Measurements from ENCODE around the gene DNAJC3. TPM values are rescaled to one million over a fixed set of nuclear protein-coding genes. Genes with fewer than 3 reads are reported as not detected.
A peak's percentile ranks its signal among the peaks of the same experiment; 100 is the strongest.
"Not testable (repeated sequence)": the region's sequence is repeated elsewhere in the genome, so short reads cannot be mapped to it uniquely, and the experiment has no call there.

DNAJC3 gene
- total RNA-seq, 1 donor from 2014 or later: 18.3 TPM

DNA sequence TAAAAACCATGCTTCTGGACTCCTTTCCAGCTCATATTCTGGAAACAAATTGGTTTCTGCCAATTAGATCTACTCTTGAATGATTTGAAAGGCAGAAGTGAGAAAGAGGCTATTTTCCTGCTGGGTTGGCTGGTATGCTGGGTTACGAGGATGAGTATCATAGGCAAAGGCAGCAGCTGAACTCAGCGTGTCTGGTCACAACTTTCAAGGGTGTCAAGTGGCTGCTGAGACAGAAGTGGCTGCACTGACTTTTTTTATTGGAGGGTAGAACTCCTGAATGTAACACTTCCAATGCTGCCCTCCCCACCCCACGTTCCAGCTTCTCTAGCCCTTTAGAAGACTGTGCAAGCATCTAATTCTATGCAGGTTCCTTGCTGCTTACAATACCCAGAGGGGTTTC lies 24.1 kb upstream of the DNAJC3 start:
- Mint-ChIP-seq H3K9me3 (no peaks in the 10 kb centered on the region), H3K27me3 (ENCODE audit: low read depth) (peaks cover 3% of the 10 kb centered on the region), H3K4me3 (no peak overlapping the region), H3K27ac (ENCODE audit: unreplicated experiment) (no peak overlapping the region), H3K36me3 (ENCODE audit: low read depth) (no peaks in the 10 kb centered on the region), H3K4me1 (no peaks in the 10 kb centered on the region)
- no peak for DNase-seq (ENCODE audit: low read depth, low spot score)
- TF ChIP-seq, protein P1, sequence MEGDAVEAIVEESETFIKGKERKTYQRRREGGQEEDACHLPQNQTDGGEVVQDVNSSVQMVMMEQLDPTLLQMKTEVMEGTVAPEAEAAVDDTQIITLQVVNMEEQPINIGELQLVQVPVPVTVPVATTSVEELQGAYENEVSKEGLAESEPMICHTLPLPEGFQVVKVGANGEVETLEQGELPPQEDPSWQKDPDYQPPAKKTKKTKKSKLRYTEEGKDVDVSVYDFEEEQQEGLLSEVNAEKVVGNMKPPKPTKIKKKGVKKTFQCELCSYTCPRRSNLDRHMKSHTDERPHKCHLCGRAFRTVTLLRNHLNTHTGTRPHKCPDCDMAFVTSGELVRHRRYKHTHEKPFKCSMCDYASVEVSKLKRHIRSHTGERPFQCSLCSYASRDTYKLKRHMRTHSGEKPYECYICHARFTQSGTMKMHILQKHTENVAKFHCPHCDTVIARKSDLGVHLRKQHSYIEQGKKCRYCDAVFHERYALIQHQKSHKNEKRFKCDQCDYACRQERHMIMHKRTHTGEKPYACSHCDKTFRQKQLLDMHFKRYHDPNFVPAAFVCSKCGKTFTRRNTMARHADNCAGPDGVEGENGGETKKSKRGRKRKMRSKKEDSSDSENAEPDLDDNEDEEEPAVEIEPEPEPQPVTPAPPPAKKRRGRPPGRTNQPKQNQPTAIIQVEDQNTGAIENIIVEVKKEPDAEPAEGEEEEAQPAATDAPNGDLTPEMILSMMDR (conservative IDR thresholded peaks at IDR 0.05): no peak

DNA sequence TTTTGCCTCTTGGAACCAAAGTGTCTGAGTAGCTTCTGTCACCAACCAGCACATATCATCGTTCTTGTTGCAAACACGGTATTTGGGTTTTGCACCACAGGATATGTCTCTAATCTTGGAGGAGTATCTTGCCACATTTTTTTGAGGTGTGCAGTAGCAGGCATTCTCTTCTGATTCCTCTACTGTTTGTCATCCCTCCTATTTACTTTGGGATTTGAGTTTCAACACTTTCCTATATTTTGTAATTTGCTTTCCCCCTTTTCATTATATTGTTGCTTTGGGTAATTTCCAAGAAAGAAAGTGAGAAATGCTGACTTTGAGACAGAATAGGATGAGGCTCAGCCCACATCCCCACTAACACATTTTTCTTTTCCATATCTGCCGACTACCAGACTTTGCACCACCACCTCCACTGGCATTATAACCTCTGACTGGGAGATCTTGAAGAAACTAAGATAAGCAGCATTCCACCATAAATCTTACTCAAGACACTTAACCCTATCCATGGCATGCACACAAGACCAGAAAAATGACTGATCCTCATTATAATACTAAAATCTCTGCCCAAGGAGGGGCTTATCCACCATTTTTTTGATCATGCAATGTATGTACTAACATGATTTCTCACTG lies 20.4 kb upstream of the DNAJC3 start:
- Mint-ChIP-seq H3K4me3 (no peak overlapping the region), H3K4me1 (no peaks in the 10 kb centered on the region), H3K27me3 (ENCODE audit: low read depth) (peaks cover 3% of the 10 kb centered on the region), H3K27ac (ENCODE audit: unreplicated experiment) (no peak overlapping the region), H3K9me3 (no peaks in the 10 kb centered on the region), H3K36me3 (ENCODE audit: low read depth) (peaks cover 2% of the 10 kb centered on the region)
- TF ChIP-seq, protein P1 (conservative IDR thresholded peaks at IDR 0.05): no peak
- DNase-seq (ENCODE audit: low read depth, low spot score): no peak

DNA sequence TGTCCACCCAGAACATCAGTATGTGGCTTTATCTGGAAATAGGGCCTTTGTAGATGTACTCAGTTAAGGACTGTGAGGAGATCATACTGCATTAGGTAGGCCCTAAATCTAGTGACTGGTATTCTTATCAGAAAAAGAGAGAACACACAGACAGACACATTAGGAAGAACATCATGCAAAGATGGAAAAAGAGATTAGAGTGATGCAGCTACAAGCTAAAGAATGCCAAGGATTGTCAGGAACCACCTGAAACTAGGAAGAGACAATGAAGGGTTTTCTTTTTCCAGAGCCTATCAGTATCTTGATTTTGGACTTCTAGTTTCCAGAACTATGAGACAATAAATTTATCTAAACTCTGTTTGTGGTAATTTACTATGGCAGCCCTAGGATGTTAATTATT lies 17.4 kb upstream of the DNAJC3 start:
- Mint-ChIP-seq H3K4me1 (no peaks in the 10 kb centered on the region), H3K27ac (ENCODE audit: unreplicated experiment) (no peak overlapping the region), H3K4me3 (no peak overlapping the region), H3K27me3 (ENCODE audit: low read depth) (no peaks in the 10 kb centered on the region), H3K36me3 (ENCODE audit: low read depth) (peaks cover 5% of the 10 kb centered on the region), H3K9me3 (peaks cover 10% of the 10 kb centered on the region)
- no peak for DNase-seq (ENCODE audit: low read depth, low spot score)
- TF ChIP-seq, protein P1 (conservative IDR thresholded peaks at IDR 0.05): no peak

DNA sequence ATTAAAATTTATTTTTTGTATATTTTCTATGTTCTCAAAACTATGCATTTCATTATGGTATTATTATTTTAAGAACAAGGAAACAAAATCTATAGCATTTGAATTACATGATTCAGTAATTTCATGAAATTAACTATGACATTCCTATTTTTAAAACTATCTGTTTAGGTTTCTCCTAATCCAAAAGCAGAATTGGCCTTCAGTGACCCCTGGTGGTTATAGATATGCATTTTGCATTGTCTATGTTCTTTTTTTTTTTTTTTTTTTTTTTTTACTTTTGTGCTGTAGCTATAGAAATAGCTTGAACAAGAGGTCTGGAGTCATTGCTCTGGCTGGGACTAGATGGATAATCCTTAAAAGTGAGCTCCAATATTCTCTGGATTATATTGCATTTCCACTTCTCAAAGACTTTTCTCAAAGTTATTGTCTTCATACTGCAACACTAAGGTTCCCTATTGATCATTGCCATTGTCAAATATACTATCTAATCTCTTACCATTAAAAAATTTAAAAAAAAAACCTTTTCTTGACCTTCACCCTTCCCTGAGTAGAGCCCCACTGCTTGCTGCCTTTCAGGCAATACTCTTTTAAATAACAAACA lies 15.9 kb upstream of the DNAJC3 start:
- no peak overlapping the region for H3K27ac Mint-ChIP-seq (ENCODE audit: unreplicated experiment)
- no peaks in the 10 kb centered on the region for H3K4me1 Mint-ChIP-seq
- no peak for DNase-seq (ENCODE audit: low read depth, low spot score)
- TF ChIP-seq, protein P1 (conservative IDR thresholded peaks at IDR 0.05): peak; percentile 78
- peaks cover 10% of the 10 kb centered on the region for H3K36me3 Mint-ChIP-seq (ENCODE audit: low read depth)
- peaks cover 16% of the 10 kb centered on the region for H3K9me3 Mint-ChIP-seq
- no peak overlapping the region for H3K4me3 Mint-ChIP-seq
- no peaks in the 10 kb centered on the region for H3K27me3 Mint-ChIP-seq (ENCODE audit: low read depth)

DNA sequence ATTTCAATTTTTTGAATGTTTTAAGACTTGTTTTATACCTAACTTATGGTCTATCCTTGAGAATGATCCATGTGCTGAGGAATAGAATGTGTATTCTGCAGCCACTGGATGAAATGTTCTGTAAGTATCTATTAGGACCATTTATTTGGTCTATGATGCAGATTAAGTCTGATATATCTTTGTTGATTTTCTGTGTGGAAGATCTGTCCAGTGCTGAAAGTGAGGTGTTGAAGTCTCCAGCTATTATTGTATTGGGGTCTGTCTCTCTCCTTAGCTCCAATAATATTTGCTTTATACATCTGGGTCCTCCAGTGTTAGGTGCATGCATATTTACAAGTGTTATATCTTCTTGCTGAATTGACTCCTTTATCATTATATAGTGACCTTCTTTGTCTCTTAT lies 9.7 kb upstream of the DNAJC3 start:
- H3K27ac Mint-ChIP-seq (ENCODE audit: unreplicated experiment); H3K27me3 Mint-ChIP-seq (ENCODE audit: low read depth); DNase-seq (ENCODE audit: low read depth, low spot score); H3K4me1 Mint-ChIP-seq; H3K4me3 Mint-ChIP-seq: not testable (repeated sequence)
- Mint-ChIP-seq H3K9me3 (peaks cover 45% of the 10 kb centered on the region), H3K36me3 (ENCODE audit: low read depth) (peaks cover 47% of the 10 kb centered on the region)

DNA sequence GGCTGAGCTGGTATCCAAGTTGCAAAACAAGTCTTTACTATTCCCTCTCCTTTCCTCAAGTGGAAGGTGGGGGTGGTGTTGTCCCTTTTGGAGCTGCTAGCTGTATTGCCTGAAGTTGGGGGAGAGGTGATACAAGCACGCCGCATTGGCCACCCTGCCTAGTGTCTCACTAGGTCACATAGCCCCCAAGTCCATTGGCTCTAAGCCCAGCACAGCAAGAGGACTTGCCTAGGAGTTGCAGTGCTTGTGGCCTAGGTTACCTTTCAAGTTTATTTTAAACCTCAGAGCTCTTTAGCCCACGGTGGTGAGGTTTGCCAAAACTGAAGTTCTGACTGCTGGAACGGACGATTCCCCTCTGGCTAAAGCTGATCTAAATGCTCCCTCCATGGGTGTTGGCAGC lies 5.3 kb upstream of the DNAJC3 start:
- Mint-ChIP-seq H3K36me3 (ENCODE audit: low read depth) (peaks cover 42% of the 10 kb centered on the region), H3K27me3 (ENCODE audit: low read depth) (no peaks in the 10 kb centered on the region), H3K27ac (ENCODE audit: unreplicated experiment) (no peak overlapping the region), H3K4me1 (peaks cover 24% of the 10 kb centered on the region), H3K4me3 (no peak overlapping the region), H3K9me3 (peaks cover 25% of the 10 kb centered on the region)
- no peak for DNase-seq (ENCODE audit: low read depth, low spot score)
- TF ChIP-seq, protein P1 (conservative IDR thresholded peaks at IDR 0.05): no peak
